HPDE6-E6E7 (cell line): ENCODE results near the gene CDK5R2.

Experiments
- DNase-seq: peaks from one replicate; pipeline ENCODE4 v3.0.0; 2011; ENCODE audit warnings: missing footprints; ENCODE audit errors: extremely low spot score

Gene CDK5R2

GRCh38 chr2:218986148-218986761 is 26.8 kb downstream of the CDK5R2 start:
- DNase-seq = no peak

- no peak for DNase-seq
These were observed 28.7 kb downstream of the CDK5R2 start for GRCh38 chr2:218988164-218988563.

GRCh38 chr2:218988650-218989049 is 29.2 kb downstream of the CDK5R2 start:
- DNase-seq = no peak

GRCh38 chr2:218990052-218990451 is 30.6 kb downstream of the CDK5R2 start:
- no peak for DNase-seq

GRCh38 chr2:218990612-218991011 is 31.1 kb downstream of the CDK5R2 start:
- DNase-seq = no peak

- DNase-seq = no peak
These were observed 32.3 kb downstream of the CDK5R2 start for GRCh38 chr2:218991674-218992168.

- DNase-seq = no peak
These were observed 32.7 kb downstream of the CDK5R2 start for GRCh38 chr2:218992196-218992595.

GRCh38 chr2:218992703-218993344 is 33.4 kb downstream of the CDK5R2 start:
- DNase-seq = no peak

- no peak for DNase-seq
These were observed 34.2 kb downstream of the CDK5R2 start, which contains the start of gene CRYBA2 for GRCh38 chr2:218993345-218994315. CRYBA2 (minus strand) TSS chr2:218993422; CDS start chr2:218993176, 246 bp downstream.

GRCh38 chr2:218995561-218995960 is 36.1 kb downstream of the CDK5R2 start:
- no peak for DNase-seq

GRCh38 chr2:218995972-218996711 is 36.7 kb downstream of the CDK5R2 start:
- DNase-seq = peak; percentile 81

GRCh38 chr2:218996937-218997336 is 37.5 kb downstream of the CDK5R2 start:
- no peak for DNase-seq

- DNase-seq = no peak
These were observed 38.3 kb downstream of the CDK5R2 start for GRCh38 chr2:218997731-218998130.

GRCh38 chr2:218998414-218999002 is 39.0 kb downstream of the CDK5R2 start:
- DNase-seq = no peak

GRCh38 chr2:218999021-218999880 is 39.8 kb downstream of the CDK5R2 start:
- DNase-seq = no peak

- DNase-seq = no peak
These were observed 40.6 kb downstream of the CDK5R2 start for GRCh38 chr2:218999881-219000568.

GRCh38 chr2:219000569-219000960 is 41.1 kb downstream of the CDK5R2 start:
- no peak for DNase-seq

- no peak for DNase-seq
These were observed 41.7 kb downstream of the CDK5R2 start for GRCh38 chr2:219001100-219001576.
